Upper lobe of left lung (tissue), 4 donors: ENCODE data around the gene COL17A1.

Source experiments
- EP300 ChIP-seq, 4 donors: sonication (generic); formaldehyde crosslinking; IDR thresholded peaks; one replicate each; pipeline ENCODE4 v1.5.1; 2017; ENCODE audit warnings: antibody characterized with exemption in 4 of 4, control low read depth in 2 of 4
- POLR2A ChIP-seq, 4 donors: fragments of 450-650 bp; IDR thresholded peaks; one replicate each; pipeline ENCODE4 v1.5.1; 2016 to 2017; ENCODE audit warnings: antibody characterized with exemption in 4 of 4, mild to moderate bottlenecking in 2 of 4
- POLR2AphosphoS5 ChIP-seq, 2 donors: sonication (generic); formaldehyde crosslinking; IDR thresholded peaks; one replicate each; pipeline ENCODE4 v1.5.1; 2017; ENCODE audit warnings: antibody characterized with exemption in 2 of 2
- TF ChIP-seq, protein P1 (sequence below), 6 experiments: fragments of 450-650 bp in 4 of 6; fragments of 200-600 bp in 2 of 6; sonication (generic) in 2 of 6; IDR thresholded peaks; one replicate each; pipeline ENCODE4 v1.5.1; 2016 to 2019; ENCODE audit warnings: antibody characterized with exemption in 6 of 6

DNA sequence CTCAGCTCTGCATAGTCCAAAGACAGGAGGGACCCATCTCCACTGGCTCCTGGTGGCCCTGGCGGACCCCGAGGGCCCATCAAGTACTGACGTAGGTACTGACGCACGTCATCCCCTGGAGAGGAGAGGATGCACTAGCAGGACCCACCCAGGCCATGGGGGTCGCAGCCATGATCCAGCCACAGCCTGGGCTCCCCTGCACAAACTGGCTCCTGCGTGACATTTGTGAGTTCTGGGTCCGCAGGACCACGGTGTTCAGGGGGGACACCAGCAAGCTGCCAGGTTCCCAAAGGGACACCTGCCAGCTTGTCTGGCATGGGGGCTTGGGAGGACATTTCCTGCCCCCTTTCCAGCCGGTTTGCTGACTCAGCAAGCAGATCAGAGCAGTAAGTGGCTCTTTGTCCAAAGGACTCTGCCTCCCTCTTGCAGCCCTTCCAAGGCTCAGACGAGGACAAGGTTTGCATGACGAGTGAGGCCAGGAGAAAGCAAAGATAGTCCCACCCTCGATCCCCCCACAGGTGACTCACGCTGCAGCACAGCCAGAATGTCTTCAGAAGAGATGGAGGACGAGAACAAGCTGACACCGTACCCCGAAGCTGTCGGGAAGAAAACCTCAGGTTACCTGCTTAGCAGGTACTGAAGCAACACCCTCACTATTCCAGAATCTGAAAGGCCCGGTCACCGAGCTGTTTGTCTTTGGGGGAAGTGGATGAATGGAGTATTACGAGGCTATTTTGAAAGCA, 49.0 kb downstream of the COL17A1 start:
- TF ChIP-seq POLR2A (IDR thresholded peaks at IDR 0.05) (no peak), POLR2AphosphoS5 (IDR thresholded peaks at IDR 0.05) (no peak), EP300 (IDR thresholded peaks at IDR 0.05) (no peak)
- TF ChIP-seq, protein P1, sequence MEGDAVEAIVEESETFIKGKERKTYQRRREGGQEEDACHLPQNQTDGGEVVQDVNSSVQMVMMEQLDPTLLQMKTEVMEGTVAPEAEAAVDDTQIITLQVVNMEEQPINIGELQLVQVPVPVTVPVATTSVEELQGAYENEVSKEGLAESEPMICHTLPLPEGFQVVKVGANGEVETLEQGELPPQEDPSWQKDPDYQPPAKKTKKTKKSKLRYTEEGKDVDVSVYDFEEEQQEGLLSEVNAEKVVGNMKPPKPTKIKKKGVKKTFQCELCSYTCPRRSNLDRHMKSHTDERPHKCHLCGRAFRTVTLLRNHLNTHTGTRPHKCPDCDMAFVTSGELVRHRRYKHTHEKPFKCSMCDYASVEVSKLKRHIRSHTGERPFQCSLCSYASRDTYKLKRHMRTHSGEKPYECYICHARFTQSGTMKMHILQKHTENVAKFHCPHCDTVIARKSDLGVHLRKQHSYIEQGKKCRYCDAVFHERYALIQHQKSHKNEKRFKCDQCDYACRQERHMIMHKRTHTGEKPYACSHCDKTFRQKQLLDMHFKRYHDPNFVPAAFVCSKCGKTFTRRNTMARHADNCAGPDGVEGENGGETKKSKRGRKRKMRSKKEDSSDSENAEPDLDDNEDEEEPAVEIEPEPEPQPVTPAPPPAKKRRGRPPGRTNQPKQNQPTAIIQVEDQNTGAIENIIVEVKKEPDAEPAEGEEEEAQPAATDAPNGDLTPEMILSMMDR (IDR thresholded peaks at IDR 0.05), result no peak
